ENCODE results near the gene VIT. TPM values are rescaled to one million over a fixed set of nuclear protein-coding genes. Genes with fewer than 3 reads are reported as not detected.

The VIT gene
- total RNA-seq, 4 donors from 2014 or later: 1.4 to 3.6 (median 2.5) TPM; not detected in 1

DNA sequence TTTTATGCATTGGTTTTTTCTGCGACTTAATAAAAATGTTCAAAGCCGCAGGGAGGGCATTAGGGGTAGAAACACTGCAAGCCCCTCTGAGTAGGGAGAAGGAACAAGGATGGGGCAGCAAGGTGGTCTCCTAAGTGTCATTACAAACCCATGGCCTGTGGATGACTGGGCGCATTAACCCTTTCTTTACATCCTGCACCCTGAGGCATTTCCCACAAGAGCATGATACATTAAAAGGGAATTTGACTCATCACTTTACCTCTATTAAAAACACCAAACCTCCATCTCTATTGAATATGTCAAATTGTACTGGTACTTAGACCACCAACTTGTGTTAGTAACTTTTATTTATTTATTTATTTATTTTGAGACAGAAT, 112.5 kb downstream of the VIT start:
- peaks cover 0 to 19% (median 7%) of the 10 kb centered on the region in 4 donors for H3K4me1 ChIP-seq
- 95 to 97% methylated on average over 3 of the region's 3 CpGs for WGBS, 2 donors (ENCODE audit: low coverage in 1 of 2)
- TF ChIP-seq, protein P1, sequence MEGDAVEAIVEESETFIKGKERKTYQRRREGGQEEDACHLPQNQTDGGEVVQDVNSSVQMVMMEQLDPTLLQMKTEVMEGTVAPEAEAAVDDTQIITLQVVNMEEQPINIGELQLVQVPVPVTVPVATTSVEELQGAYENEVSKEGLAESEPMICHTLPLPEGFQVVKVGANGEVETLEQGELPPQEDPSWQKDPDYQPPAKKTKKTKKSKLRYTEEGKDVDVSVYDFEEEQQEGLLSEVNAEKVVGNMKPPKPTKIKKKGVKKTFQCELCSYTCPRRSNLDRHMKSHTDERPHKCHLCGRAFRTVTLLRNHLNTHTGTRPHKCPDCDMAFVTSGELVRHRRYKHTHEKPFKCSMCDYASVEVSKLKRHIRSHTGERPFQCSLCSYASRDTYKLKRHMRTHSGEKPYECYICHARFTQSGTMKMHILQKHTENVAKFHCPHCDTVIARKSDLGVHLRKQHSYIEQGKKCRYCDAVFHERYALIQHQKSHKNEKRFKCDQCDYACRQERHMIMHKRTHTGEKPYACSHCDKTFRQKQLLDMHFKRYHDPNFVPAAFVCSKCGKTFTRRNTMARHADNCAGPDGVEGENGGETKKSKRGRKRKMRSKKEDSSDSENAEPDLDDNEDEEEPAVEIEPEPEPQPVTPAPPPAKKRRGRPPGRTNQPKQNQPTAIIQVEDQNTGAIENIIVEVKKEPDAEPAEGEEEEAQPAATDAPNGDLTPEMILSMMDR (IDR thresholded peaks at IDR 0.05): no peak
- no peak for TF ChIP-seq POLR2A (IDR thresholded peaks at IDR 0.05)
- no peak for TF ChIP-seq POLR2AphosphoS5 (IDR thresholded peaks at IDR 0.05)
- no peak for TF ChIP-seq EP300 (IDR thresholded peaks at IDR 0.05; ENCODE audit: low read depth)
- no peaks in the 10 kb centered on the region for H3K27me3 ChIP-seq
- no peaks in the 10 kb centered on the region for H3K36me3 ChIP-seq
- H3K27ac ChIP-seq: no peak overlapping the region
- no peak for DNase-seq
- H3K9me3 ChIP-seq: no peaks in the 10 kb centered on the region
- H3K4me3 ChIP-seq: no peak overlapping the region
- in situ Hi-C loops (cut with MboI; ENCODE audit: low pct_ligation_motif_present in 1 of 4, low pct_unique_long_range_greater_than_20kb in 1 of 4, low sequenced_read_pairs in 3 of 4) (no loop called here), intact Hi-C loops (cut with DNase I; ENCODE audit: low total_unique reads) (no loop called here)

DNA sequence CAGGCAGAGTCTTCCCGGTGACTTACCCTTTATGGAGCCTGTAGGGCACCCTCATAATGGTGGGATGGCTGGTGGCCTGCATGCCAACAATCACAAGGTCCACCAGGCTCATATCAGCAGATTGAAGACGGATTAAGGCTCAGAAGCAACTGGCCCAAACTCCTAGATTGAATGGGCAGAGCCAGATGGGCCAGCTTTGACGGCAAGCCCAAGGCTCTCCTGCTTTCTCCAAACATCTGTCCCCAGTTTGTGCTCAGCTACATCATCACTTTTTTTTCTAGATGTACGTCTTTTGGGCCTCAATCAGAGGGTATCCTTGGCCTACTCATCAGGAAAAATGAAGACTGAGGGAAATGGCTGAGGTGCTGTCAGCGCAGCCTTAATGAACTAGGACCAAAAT, 114.6 kb downstream of the VIT start:
- no peak for DNase-seq
- 89% methylated on average over 4 to 5 of the region's 5 CpGs for WGBS, 2 donors (ENCODE audit: low coverage in 1 of 2)
- in situ Hi-C loops (cut with MboI; ENCODE audit: low pct_ligation_motif_present in 1 of 4, low pct_unique_long_range_greater_than_20kb in 1 of 4, low sequenced_read_pairs in 3 of 4): no loop called here

DNA sequence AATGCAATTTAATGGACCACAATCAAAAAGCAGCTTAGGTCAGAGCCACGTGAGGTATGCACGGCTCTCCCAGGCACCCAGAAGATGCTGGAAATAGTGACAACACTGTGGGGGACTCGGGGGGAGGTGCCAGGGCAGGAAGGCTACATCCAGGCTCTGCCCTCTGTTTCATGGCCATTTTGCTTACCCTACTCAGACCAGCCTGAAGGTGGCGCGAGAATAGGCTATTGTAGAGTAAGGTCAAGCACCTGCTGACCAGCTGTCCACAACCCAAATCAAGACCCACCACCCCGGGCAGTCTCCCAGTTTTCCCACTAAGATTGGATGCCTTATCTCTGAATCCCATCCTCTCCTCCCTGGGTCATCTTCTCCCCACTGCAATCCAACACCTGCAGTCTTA, 115.7 kb downstream of the VIT start:
- in situ Hi-C loops (cut with MboI; ENCODE audit: low pct_ligation_motif_present in 1 of 4, low pct_unique_long_range_greater_than_20kb in 1 of 4, low sequenced_read_pairs in 3 of 4): no loop called here
- Histone ChIP-seq H3K4me1 (peaks cover 0 to 8% (median 4%) of the 10 kb centered on the region in 4 donors), H3K27ac (no peak overlapping the region), H3K9me3 (no peaks in the 10 kb centered on the region), H3K4me3 (no peak overlapping the region), H3K27me3 (no peaks in the 10 kb centered on the region), H3K36me3 (no peaks in the 10 kb centered on the region)
- DNase-seq: no peak
- TF ChIP-seq POLR2A (IDR thresholded peaks at IDR 0.05): no peak
- TF ChIP-seq POLR2AphosphoS5 (IDR thresholded peaks at IDR 0.05): no peak
- TF ChIP-seq, protein P1 (IDR thresholded peaks at IDR 0.05): no peak
- TF ChIP-seq EP300 (IDR thresholded peaks at IDR 0.05; ENCODE audit: low read depth): no peak
- 49 to 69% methylated on average over 6 of the region's 6 CpGs for WGBS, 2 donors (ENCODE audit: low coverage in 1 of 2)
- intact Hi-C loops (cut with DNase I; ENCODE audit: low total_unique reads): no loop called here

More for the DNA sequence above, 114.6 kb downstream of the VIT start:
- Histone ChIP-seq H3K27ac (no peak overlapping the region), H3K9me3 (no peaks in the 10 kb centered on the region), H3K27me3 (no peaks in the 10 kb centered on the region), H3K36me3 (no peaks in the 10 kb centered on the region), H3K4me3 (no peak overlapping the region), H3K4me1 (peaks cover 0 to 19% (median 7%) of the 10 kb centered on the region in 4 donors)
- TF ChIP-seq POLR2AphosphoS5 (IDR thresholded peaks at IDR 0.05): no peak
- TF ChIP-seq POLR2A (IDR thresholded peaks at IDR 0.05): no peak
- TF ChIP-seq, protein P1 (IDR thresholded peaks at IDR 0.05): no peak
- TF ChIP-seq EP300 (IDR thresholded peaks at IDR 0.05; ENCODE audit: low read depth): no peak
- intact Hi-C loops (cut with DNase I; ENCODE audit: low total_unique reads): no loop called here

DNA sequence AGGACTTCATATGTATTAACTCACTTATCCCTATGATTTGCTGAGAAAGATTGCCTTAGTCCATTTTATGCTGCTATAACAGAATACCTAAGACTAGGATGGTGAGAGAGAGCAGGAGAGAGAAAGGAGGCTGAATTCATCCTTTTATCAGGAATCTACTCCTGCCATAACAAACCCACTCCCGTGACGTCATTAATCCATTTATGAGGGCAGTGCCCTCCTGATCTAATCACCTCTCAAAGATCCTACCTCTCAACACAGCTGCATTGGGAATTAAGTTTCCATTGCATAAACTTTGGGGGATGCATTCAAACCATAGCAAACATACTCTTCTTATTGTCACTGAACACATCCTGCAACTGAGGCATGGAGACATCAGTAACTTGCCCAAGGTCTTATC, 122.0 kb downstream of the VIT start:
- in situ Hi-C loops (cut with MboI; ENCODE audit: low pct_ligation_motif_present in 1 of 4, low pct_unique_long_range_greater_than_20kb in 1 of 4, low sequenced_read_pairs in 3 of 4): no loop called here
- Histone ChIP-seq H3K4me3 (no peak overlapping the region), H3K27me3 (no peaks in the 10 kb centered on the region), H3K36me3 (no peaks in the 10 kb centered on the region), H3K4me1 (peaks cover 6 to 54% (median 30%) of the 10 kb centered on the region in 4 donors), H3K27ac (peak overlapping the region in 1 of 4 donors; percentile 90), H3K9me3 (no peaks in the 10 kb centered on the region)
- intact Hi-C loops (cut with DNase I; ENCODE audit: low total_unique reads): no loop called here
- DNase-seq: no peak
- no peak for TF ChIP-seq POLR2A (IDR thresholded peaks at IDR 0.05)
- no peak for TF ChIP-seq POLR2AphosphoS5 (IDR thresholded peaks at IDR 0.05)
- TF ChIP-seq EP300 (IDR thresholded peaks at IDR 0.05; ENCODE audit: low read depth): no peak
- TF ChIP-seq, protein P1 (IDR thresholded peaks at IDR 0.05): no peak
- 75 to 78% methylated on average over 2 of the region's 2 CpGs for WGBS, 2 donors (ENCODE audit: low coverage in 1 of 2)
